Measurements from ENCODE around the gene ADCY4.

The ADCY4 gene

GRCh38 chr14:24317141-24317928 lies 17.5 kb downstream of the ADCY4 start:
- in situ Hi-C loops (cut with MboI; ENCODE audit: low sequenced_read_pairs): no loop called here

GRCh38 chr14:24316597-24316950 lies 18.3 kb downstream of the ADCY4 start:
- in situ Hi-C loops (cut with MboI; ENCODE audit: low sequenced_read_pairs): no loop called here

GRCh38 chr14:24315807-24316596 lies 18.9 kb downstream of the ADCY4 start:
- in situ Hi-C loops (cut with MboI; ENCODE audit: low sequenced_read_pairs): no loop called here

- in situ Hi-C loops (cut with MboI; ENCODE audit: low sequenced_read_pairs): no loop called here
Measured at GRCh38 chr14:24315243-24315806, 19.5 kb downstream of the ADCY4 start.

- in situ Hi-C loops (cut with MboI; ENCODE audit: low sequenced_read_pairs): no loop called here
Measured at GRCh38 chr14:24314377-24315193, 20.3 kb downstream of the ADCY4 start.

GRCh38 chr14:24313913-24314312 lies 21.0 kb downstream of the ADCY4 start:
- in situ Hi-C loops (cut with MboI; ENCODE audit: low sequenced_read_pairs): no loop called here

GRCh38 chr14:24312736-24313507 lies 21.9 kb downstream of the ADCY4 start:
- in situ Hi-C loops (cut with MboI; ENCODE audit: low sequenced_read_pairs): no loop called here

- in situ Hi-C loops (cut with MboI; ENCODE audit: low sequenced_read_pairs): no loop called here
Measured at GRCh38 chr14:24311837-24312615, 22.8 kb downstream of the ADCY4 start.

GRCh38 chr14:24310646-24311604 lies 23.9 kb downstream of the ADCY4 start, which contains the start of gene LTB4R:
Gene LTB4R, plus strand, starts transcription at chr14:24311502. Its CDS starts 4,150 bp downstream, at chr14:24315652.
- in situ Hi-C loops (cut with MboI; ENCODE audit: low sequenced_read_pairs): no loop called here

GRCh38 chr14:24310265-24310645 lies 24.6 kb downstream of the ADCY4 start:
- in situ Hi-C loops (cut with MboI; ENCODE audit: low sequenced_read_pairs): no loop called here

GRCh38 chr14:24309538-24310264 lies 25.2 kb downstream of the ADCY4 start, which contains the start of gene LTB4R2:
Gene LTB4R2, plus strand, starts transcription at chr14:24310140. Its CDS starts 525 bp downstream, at chr14:24310665.
- in situ Hi-C loops (cut with MboI; ENCODE audit: low sequenced_read_pairs): no loop called here

GRCh38 chr14:24308342-24309124 lies 26.3 kb downstream of the ADCY4 start:
- in situ Hi-C loops (cut with MboI; ENCODE audit: low sequenced_read_pairs): no loop called here

- in situ Hi-C loops (cut with MboI; ENCODE audit: low sequenced_read_pairs): no loop called here
Measured at GRCh38 chr14:24307575-24308341, 27.1 kb downstream of the ADCY4 start, which contains the start of gene CIDEB. Gene CIDEB, minus strand, starts transcription at chr14:24307977. Its CDS starts 119 bp downstream, at chr14:24307858.

- in situ Hi-C loops (cut with MboI; ENCODE audit: low sequenced_read_pairs): no loop called here
Measured at GRCh38 chr14:24307156-24307574, 27.7 kb downstream of the ADCY4 start.

GRCh38 chr14:24304019-24304387 lies 30.9 kb downstream of the ADCY4 start:
- in situ Hi-C loops (cut with MboI; ENCODE audit: low sequenced_read_pairs): no loop called here
